Osteocyte (in vitro differentiated cells): ENCODE data around the gene FADS2. TPM values are rescaled to one million over a fixed set of nuclear protein-coding genes. Genes with fewer than 3 reads are reported as not detected.
A peak's percentile ranks its signal among the peaks of the same experiment; 100 is the strongest.

ENCODE experiments used
- DNase-seq: peaks from one replicate; pipeline ENCODE4 v3.0.0; 2021; ENCODE audit warnings: mixed read lengths; ENCODE audit not compliant: unreplicated experiment; ENCODE audit errors: extremely low spot score
- H3K27ac Mint-ChIP-seq: one replicate; pipeline ENCODE4 v1.8.0; 2021; ENCODE audit warnings: mild to moderate bottlenecking, mixed read lengths; ENCODE audit not compliant: unreplicated experiment
- H3K27me3 Mint-ChIP-seq: one replicate; pipeline ENCODE4 v1.8.0; 2021; ENCODE audit warnings: mixed read lengths; ENCODE audit not compliant: unreplicated experiment
- H3K36me3 Mint-ChIP-seq: one replicate; pipeline ENCODE4 v1.8.0; 2021; ENCODE audit warnings: mixed read lengths; ENCODE audit not compliant: unreplicated experiment
- H3K4me1 Mint-ChIP-seq: one replicate; pipeline ENCODE4 v1.8.0; 2021; ENCODE audit warnings: mixed read lengths; ENCODE audit not compliant: unreplicated experiment
- H3K4me3 Mint-ChIP-seq: one replicate; pipeline ENCODE4 v1.8.0; 2021; ENCODE audit warnings: mild to moderate bottlenecking, moderate library complexity, mixed read lengths; ENCODE audit not compliant: unreplicated experiment
- H3K9me3 Mint-ChIP-seq: one replicate; pipeline ENCODE4 v1.8.0; 2021; ENCODE audit warnings: mixed read lengths; ENCODE audit not compliant: unreplicated experiment
- CTCF ChIP-seq: fragments of 200-600 bp; sonication (generic); IDR thresholded peaks from 2 replicates; pipeline ENCODE4 v1.5.0; 2021; ENCODE audit warnings: antibody characterized with exemption, mild to moderate bottlenecking, moderate library complexity
- total RNA-seq: library from RNA; stranded (reverse); gene quantifications from 2 replicates; pipeline ENCODE4 v1.2.1, GENCODE V29; 2021

The FADS2 gene
- total RNA-seq, 1 donor from 2014 or later: 207 TPM

DNA sequence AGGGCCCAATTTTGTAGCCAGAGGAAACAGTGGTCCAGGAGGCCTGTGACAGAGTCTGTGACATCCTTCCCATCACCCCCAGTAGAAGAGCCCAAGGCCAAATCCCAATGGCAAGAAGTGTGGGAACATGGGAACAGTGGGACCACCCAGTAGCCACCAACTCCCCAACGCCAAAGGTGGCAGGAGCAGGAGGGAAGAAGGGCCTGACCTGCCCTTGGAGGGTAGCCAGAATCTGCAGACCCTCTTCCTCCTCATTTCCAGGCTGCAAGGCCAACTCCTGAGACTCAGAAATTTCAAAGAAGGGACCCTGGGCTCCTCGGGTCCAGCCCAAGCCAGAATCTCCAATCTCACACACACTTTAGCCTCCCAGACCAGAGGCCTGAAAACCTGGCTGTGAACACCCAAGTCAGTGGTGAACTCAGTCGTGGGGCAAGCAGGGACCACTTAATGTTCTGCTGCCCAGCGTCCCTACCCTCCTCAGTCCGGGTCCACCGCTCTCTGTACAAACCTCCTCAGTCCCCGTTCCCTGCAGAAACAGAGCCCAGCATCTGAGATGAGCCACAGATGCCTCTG lies 83.1 kb downstream of the FADS2 start:
- TF ChIP-seq CTCF: no peak
- Mint-ChIP-seq H3K9me3 (no peaks in the 10 kb centered on the region), H3K36me3 (peaks cover 9% of the 10 kb centered on the region), H3K4me3 (no peak overlapping the region), H3K27me3 (no peaks in the 10 kb centered on the region), H3K27ac (no peak overlapping the region), H3K4me1 (peaks cover 29% of the 10 kb centered on the region)
- DNase-seq: no peak

DNA sequence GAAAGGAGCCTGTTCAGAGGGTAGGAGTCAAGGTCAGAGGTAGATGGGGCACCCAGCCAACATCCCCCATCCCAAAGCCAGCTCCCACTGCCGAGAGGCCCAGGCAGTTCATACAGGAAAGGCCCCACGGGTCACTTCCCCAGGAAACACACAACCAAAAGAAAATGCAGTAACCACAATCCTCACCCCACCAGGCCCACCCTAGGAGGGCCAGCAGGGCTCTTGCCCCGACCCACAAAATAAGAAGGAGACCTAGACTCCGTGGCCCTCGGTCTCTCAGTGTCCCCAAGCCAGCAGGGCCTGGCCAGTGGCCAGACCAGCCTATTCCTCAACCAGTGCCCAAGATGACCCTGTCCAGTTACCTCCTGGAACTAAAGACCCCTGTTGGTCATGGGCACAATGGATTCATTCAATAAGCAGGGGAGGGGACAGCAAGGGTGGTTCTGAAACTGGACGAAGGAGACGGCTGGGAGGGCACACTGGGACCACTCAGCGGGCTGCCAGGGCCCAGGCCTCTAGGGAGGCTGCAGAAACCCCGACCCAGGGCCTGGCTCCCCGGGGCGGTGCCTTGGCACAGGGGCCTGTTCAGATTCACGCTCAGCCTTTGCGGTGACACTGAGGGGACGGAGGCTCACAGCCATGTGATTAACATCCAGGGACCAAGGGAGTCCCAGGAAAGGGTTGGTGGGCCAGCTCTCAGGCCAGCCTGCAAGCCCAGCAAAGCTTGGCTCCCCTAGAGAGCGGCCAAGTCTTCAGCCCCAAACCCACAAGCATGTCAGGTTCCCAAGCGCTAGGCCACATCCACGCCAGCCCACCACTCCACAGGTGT lies 83.8 kb downstream of the FADS2 start:
- Mint-ChIP-seq H3K4me1 (peaks cover 34% of the 10 kb centered on the region), H3K27ac (no peak overlapping the region), H3K36me3 (peaks cover 4% of the 10 kb centered on the region), H3K4me3 (no peak overlapping the region), H3K9me3 (no peaks in the 10 kb centered on the region), H3K27me3 (no peaks in the 10 kb centered on the region)
- TF ChIP-seq CTCF: no peak
- no peak for DNase-seq

- no peak for DNase-seq
- peaks cover 34% of the 10 kb centered on the region for H3K4me1 Mint-ChIP-seq
- H3K27ac Mint-ChIP-seq: no peak overlapping the region
- H3K4me3 Mint-ChIP-seq: no peak overlapping the region
- no peak for TF ChIP-seq CTCF
- H3K36me3 Mint-ChIP-seq: peaks cover 1% of the 10 kb centered on the region
- no peaks in the 10 kb centered on the region for H3K27me3 Mint-ChIP-seq
- H3K9me3 Mint-ChIP-seq: no peaks in the 10 kb centered on the region
Observed at GRCh38 chr11:61912530-61912898, 84.4 kb downstream of the FADS2 start.

DNA sequence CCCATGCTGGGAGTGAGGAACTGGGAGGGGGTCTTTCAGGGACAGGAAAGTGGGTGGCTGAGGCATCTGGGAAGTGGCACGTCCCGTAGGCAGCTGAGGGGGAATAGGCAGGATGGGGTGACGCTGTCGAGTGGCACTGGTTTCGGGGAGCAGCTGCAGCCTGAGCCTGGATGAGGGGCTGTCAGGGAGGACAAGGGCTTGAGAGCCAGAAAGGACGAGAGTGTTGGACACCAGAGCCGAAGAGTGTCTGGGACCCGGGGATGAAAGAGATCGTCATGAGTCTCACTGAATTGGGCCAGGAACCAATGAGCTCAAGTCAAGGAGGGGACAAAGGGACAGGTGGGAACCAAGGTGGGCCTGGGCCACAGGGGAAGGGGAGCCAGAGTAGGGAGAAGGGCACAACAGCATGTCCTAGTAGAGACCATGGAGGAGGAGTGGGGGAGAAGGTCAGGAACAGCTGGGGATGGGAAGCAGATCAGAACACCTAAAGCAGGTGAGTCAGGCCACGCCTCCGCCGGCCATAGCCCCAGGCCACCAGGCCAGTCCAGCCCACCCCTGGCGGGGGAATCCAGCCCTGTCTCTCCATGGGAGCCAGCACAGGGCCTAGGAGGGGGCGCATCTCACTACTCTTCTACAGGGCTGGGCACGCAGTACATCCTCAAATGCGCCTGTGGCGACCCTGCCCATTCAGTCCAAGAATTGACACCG lies 85.0 kb downstream of the FADS2 start:
- H3K27me3 Mint-ChIP-seq: no peaks in the 10 kb centered on the region
- no peaks in the 10 kb centered on the region for H3K36me3 Mint-ChIP-seq
- H3K9me3 Mint-ChIP-seq: no peaks in the 10 kb centered on the region
- peak overlapping the region; percentile 24 for H3K27ac Mint-ChIP-seq
- DNase-seq: no peak
- no peak for TF ChIP-seq CTCF
- H3K4me1 Mint-ChIP-seq: peaks cover 40% of the 10 kb centered on the region
- H3K4me3 Mint-ChIP-seq: no peak overlapping the region
